HG02763 (cell line): ENCODE results near the gene ZG16B.

Experiments
- ATAC-seq: cut with Tn5 transposase; IDR thresholded peaks from one replicate; pipeline ENCODE4 v1.9.1; 2021; ENCODE audit warnings: mild to moderate bottlenecking, moderate library complexity; ENCODE audit not compliant: unreplicated experiment

ZG16B gene

GRCh38 chr16:2842340-2843000, 12.4 kb downstream of the ZG16B start:
- ATAC-seq, result no peak

- ATAC-seq, result no peak
These were observed 13.4 kb downstream of the ZG16B start for GRCh38 chr16:2843526-2843925.

- no peak for ATAC-seq
These were observed 15.0 kb downstream of the ZG16B start for GRCh38 chr16:2845116-2845515.

GRCh38 chr16:2846511-2847310, 16.6 kb downstream of the ZG16B start:
- no peak for ATAC-seq

GRCh38 chr16:2848933-2849725, 19.0 kb downstream of the ZG16B start:
- ATAC-seq, result no peak

- no peak for ATAC-seq
These were observed 22.1 kb downstream of the ZG16B start for GRCh38 chr16:2852003-2852730.

- ATAC-seq, result no peak
These were observed 22.8 kb downstream of the ZG16B start for GRCh38 chr16:2852731-2853507.

GRCh38 chr16:2853531-2854073, 23.5 kb downstream of the ZG16B start:
- no peak for ATAC-seq

- no peak for ATAC-seq
These were observed 24.7 kb downstream of the ZG16B start for GRCh38 chr16:2854700-2855309.

GRCh38 chr16:2855536-2855935, 25.4 kb downstream of the ZG16B start:
- ATAC-seq, result no peak

- ATAC-seq, result no peak
These were observed 26.1 kb downstream of the ZG16B start for GRCh38 chr16:2856061-2856670.

GRCh38 chr16:2856686-2857450, 26.8 kb downstream of the ZG16B start:
- ATAC-seq, result no peak

GRCh38 chr16:2857451-2858244, 27.5 kb downstream of the ZG16B start, which contains the start of gene PRSS22:
PRSS22 (minus strand) TSS chr16:2858170; CDS start chr16:2858104, 66 bp downstream.
- no peak for ATAC-seq

GRCh38 chr16:2858245-2859025, 28.3 kb downstream of the ZG16B start:
- no peak for ATAC-seq

GRCh38 chr16:2859686-2860265, 29.7 kb downstream of the ZG16B start:
- no peak for ATAC-seq
